A549 (cell line): ENCODE measurements around the gene SGSH. TPM values are rescaled to one million over a fixed set of nuclear protein-coding genes. Genes with fewer than 3 reads are reported as not detected.

ENCODE experiments used
- ATAC-seq, 2 experiments: fragments of 200-7000 bp in 1 of 2; fragments of >200 bp in 1 of 2; cut with Nextera tagmentation in 1 of 2; cut with Tn5 transposase in 1 of 2; 3 replicates each; pipeline versions ENCODE4 v1.8.0 to v1.9.1; 2018 to 2020; ENCODE audit warnings: mild to moderate bottlenecking in 1 of 2, moderate library complexity in 1 of 2
- CTCF ChIA-PET: fragments of 300-600 bp; sonication (Branson Sonifier 250); formaldehyde crosslinking; extraction: SDS; loops from one replicate; lab custom pipeline; 2021; ENCODE audit warnings: antibody characterized with exemption, inconsistent platforms; lab: Yijun Ruan, JAX
- POLR2A ChIA-PET: fragments of 350-600 bp; formaldehyde crosslinking; extraction: SDS; loops from one replicate; lab custom pipeline; 2021; ENCODE audit warnings: antibody characterized with exemption, inconsistent platforms; lab: Yijun Ruan, JAX
- DNase-seq, 2 experiments: peaks; one replicate each; pipeline versions ENCODE4 v3.0.0 to v3.0.0-alpha.2; 2011 to 2016; ENCODE audit warnings: low read depth in 1 of 2, low spot score in 1 of 2
- FAIRE-seq: peaks from 2 replicates; lab custom pipeline; 2011; peaks lifted over from hg19 to GRCh38; lab: Jason Lieb, UNC
- H3K27ac ChIP-seq, 2 experiments: fragments of >200 bp; sonication (Bioruptor Twin); formaldehyde crosslinking; 3 replicates each; pipeline ENCODE4 v1.5.1; 2016 to 2017
- H3K4me1 ChIP-seq: fragments of >200 bp; sonication (Bioruptor Twin); formaldehyde crosslinking; 3 replicates; pipeline ENCODE4 v1.6.1; 2016
- H3K4me2 ChIP-seq: fragments of >200 bp; sonication (Bioruptor Twin); formaldehyde crosslinking; 3 replicates; pipeline ENCODE4 v1.6.1; 2016
- H3K4me3 ChIP-seq: fragments of >200 bp; sonication (Bioruptor Twin); formaldehyde crosslinking; 3 replicates; pipeline ENCODE4 v1.5.1; 2016
- H3K9me3 ChIP-seq: fragments of >200 bp; sonication (Bioruptor Twin); formaldehyde crosslinking; 3 replicates; pipeline ENCODE4 v1.6.1; 2016
- ESRRA ChIP-seq: fragments of 150-350 bp; IDR thresholded peaks from 2 replicates; pipeline ENCODE4 v1.6.1; 2014; ENCODE audit warnings: mild to moderate bottlenecking, low read length, borderline replicate concordance
- JUN ChIP-seq, 2 experiments: fragments of >200 bp; sonication (Bioruptor Twin); formaldehyde crosslinking; IDR thresholded peaks; 2 replicates in 1 of 2; 3 replicates in 1 of 2; pipeline ENCODE4 v1.6.1; 2016 to 2017
- MAFK ChIP-seq: fragments of 450-650 bp; IDR thresholded peaks from 2 replicates; pipeline ENCODE4 v1.6.1; 2014; ENCODE audit not compliant: partially characterized antibody
- NR3C1 ChIP-seq: fragments of >200 bp; sonication (Bioruptor Twin); formaldehyde crosslinking; IDR thresholded peaks from 3 replicates; pipeline ENCODE4 v1.6.1; 2017
- RAD21 ChIP-seq, 2 experiments: fragments of >200 bp in 1 of 2; sonication (Bioruptor Twin) in 1 of 2; formaldehyde crosslinking in 1 of 2; IDR thresholded peaks in 1 of 2; conservative IDR thresholded peaks in 1 of 2; 2 replicates in 1 of 2; 3 replicates in 1 of 2; pipeline ENCODE4 v1.6.1; 2012 to 2018; ENCODE audit warnings: inconsistent platforms in 1 of 2
- RNF2 ChIP-seq: fragments of 200-600 bp; sonication (generic); IDR thresholded peaks from 2 replicates; pipeline ENCODE4 v1.6.1; 2016; ENCODE audit warnings: low read depth, mild to moderate bottlenecking, antibody characterized with exemption, moderate library complexity, borderline replicate concordance
- SREBF2 ChIP-seq: fragments of 450-650 bp; IDR thresholded peaks from 2 replicates; pipeline ENCODE4 v1.6.1; 2014; ENCODE audit warnings: mild to moderate bottlenecking, moderate library complexity
- ZNF302 ChIP-seq: fragments of 250-450 bp; sonication (Bioruptor Pico); IDR thresholded peaks from 2 replicates; pipeline ENCODE4 v1.9.0; 2021; ENCODE audit warnings: inconsistent platforms, mild to moderate bottlenecking, moderate library complexity
- WGBS: methylation state at CpG from one replicate; pipeline ENCODE4 v1.1.6; 2017; ENCODE audit errors: missing lambda C conversion rate; 5-methylcytosine and 5-hydroxymethylcytosine counted together
- polyA plus RNA-seq, 4 experiments: library from polyadenylated mRNA; depleted of rRNA in 3 of 4; stranded (reverse); fragments of >200 nt; fragmentation: RNase III in 1 of 4; extraction: RNeasy Plus Mini Kit Qiagen cat#74134 plus additional on column Dnase treatment in 1 of 4; gene quantifications; 2 replicates in 3 of 4; 3 replicates in 1 of 4; pipeline ENCODE4 v1.2.3, GENCODE V29; 2011 to 2017
- TF ChIP-seq, protein P1 (sequence below): IDR thresholded peaks from 2 replicates; pipeline ENCODE4 v1.6.1; 2012

The SGSH gene
- polyA plus RNA-seq, 2 of the 4 experiments (the other 2 are of a cell fraction), result 14.5 to 24.7 TPM

DNA sequence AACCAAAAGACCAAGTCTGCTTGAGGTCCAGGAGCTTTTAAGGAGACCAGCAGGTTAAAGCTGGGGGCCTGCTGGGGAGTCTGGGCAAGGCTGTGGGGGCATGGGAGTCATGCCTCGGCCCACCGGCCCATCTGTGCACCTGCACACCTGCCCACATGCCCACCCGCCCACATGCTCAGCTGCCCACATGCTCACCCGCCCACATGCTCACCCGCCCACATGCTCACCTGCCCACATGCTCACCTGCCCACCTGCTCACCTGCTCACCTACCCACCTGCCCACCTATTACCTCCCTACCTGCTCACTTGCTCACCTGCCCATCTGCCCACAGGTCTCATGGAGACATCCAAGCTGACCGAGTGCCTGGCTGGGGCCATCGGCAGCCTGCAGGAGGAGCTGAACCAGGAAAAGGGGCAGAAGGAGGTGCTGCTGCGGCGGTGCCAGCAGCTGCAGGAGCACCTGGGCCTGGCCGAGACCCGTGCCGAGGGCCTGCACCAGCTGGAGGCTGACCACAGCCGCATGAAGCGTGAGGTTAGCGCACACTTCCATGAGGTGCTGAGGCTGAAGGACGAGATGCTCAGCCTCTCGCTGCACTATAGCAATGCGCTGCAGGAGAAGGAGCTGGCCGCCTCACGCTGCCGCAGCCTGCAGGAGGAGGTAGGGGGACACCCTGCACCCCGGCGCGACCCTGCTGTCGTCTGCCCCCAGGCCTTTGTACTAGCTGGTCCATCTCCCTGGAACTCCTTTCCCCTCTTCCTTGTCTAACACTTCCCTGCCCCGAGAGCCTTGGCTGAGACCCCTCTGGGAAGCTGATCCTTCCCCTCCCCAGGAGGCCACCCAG lies 36.3 kb downstream of the SGSH start:
- no peak for ATAC-seq
- TF ChIP-seq, protein P1, sequence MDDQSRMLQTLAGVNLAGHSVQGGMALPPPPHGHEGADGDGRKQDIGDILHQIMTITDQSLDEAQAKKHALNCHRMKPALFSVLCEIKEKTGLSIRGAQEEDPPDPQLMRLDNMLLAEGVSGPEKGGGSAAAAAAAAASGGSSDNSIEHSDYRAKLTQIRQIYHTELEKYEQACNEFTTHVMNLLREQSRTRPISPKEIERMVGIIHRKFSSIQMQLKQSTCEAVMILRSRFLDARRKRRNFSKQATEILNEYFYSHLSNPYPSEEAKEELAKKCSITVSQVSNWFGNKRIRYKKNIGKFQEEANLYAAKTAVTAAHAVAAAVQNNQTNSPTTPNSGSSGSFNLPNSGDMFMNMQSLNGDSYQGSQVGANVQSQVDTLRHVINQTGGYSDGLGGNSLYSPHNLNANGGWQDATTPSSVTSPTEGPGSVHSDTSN, result no peak
- TF ChIP-seq ZNF302, result no peak
- TF ChIP-seq, all 56 proteins: peak for 0
- peak overlapping the region in 1 of 2 experiments; percentile 18; a peak in 1 of 6 replicates for H3K27ac ChIP-seq
- peaks cover 15% of the 10 kb centered on the region for H3K4me1 ChIP-seq
- DNase-seq (no peak), FAIRE-seq (no peak)
- H3K4me3 ChIP-seq, result no peak overlapping the region
- ChIA-PET CTCF (interaction anchor here (0.6 to 7.9 kb wide), 8 partner anchors 8 to 83 kb away, joined by 3 to 60 read pairs (median 4); partner anchors contain the start of gene GAA), POLR2A (no interaction called here)
- no peak overlapping the region for H3K4me2 ChIP-seq
- no peaks in the 10 kb centered on the region for H3K9me3 ChIP-seq
- WGBS, result 76% methylated on average over 25 of the region's 26 CpGs

DNA sequence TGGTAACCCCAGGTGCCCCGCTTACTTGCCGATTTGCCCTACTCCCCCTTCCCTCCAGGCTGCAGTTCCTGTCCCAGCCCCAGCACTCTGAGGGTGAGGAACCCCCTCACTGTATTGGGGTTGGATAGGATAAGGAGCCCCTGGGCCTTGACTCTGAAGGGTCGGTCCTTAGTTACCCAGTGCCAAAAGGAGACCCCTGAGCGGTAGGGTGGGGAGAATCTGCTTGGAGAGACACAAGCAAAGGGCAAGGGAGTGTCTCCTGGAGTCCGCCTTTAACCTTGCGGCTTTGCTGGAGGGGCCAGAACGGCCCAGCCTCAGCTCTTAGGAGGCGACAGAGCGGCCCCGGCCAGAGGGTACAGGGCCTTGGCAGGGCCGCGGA lies 37.3 kb downstream of the SGSH start:
- ATAC-seq (no peak; a peak in 1 of 6 replicates), FAIRE-seq (no peak), DNase-seq (no peak)
- no peak overlapping the region for H3K4me2 ChIP-seq
- 86% methylated on average over 12 of the region's 12 CpGs for WGBS
- H3K4me3 ChIP-seq, result no peak overlapping the region
- H3K9me3 ChIP-seq, result no peaks in the 10 kb centered on the region
- ChIA-PET CTCF (interaction anchor here (0.6 to 7.9 kb wide), 8 partner anchors 9 to 177 kb away, joined by 3 to 60 read pairs (median 6); partner anchors contain the start of gene GAA), POLR2A (no interaction called here)
- H3K27ac ChIP-seq, result no peak overlapping the region
- peaks cover 11% of the 10 kb centered on the region for H3K4me1 ChIP-seq
- TF ChIP-seq JUN (IDR thresholded peaks at IDR 0.05) (no peak), RAD21 (conservative IDR thresholded peaks at IDR 0.05 in 1 of 2, IDR thresholded peaks at IDR 0.05 in 1 of 2) (no peak)
- TF ChIP-seq, protein P1, result no peak

DNA sequence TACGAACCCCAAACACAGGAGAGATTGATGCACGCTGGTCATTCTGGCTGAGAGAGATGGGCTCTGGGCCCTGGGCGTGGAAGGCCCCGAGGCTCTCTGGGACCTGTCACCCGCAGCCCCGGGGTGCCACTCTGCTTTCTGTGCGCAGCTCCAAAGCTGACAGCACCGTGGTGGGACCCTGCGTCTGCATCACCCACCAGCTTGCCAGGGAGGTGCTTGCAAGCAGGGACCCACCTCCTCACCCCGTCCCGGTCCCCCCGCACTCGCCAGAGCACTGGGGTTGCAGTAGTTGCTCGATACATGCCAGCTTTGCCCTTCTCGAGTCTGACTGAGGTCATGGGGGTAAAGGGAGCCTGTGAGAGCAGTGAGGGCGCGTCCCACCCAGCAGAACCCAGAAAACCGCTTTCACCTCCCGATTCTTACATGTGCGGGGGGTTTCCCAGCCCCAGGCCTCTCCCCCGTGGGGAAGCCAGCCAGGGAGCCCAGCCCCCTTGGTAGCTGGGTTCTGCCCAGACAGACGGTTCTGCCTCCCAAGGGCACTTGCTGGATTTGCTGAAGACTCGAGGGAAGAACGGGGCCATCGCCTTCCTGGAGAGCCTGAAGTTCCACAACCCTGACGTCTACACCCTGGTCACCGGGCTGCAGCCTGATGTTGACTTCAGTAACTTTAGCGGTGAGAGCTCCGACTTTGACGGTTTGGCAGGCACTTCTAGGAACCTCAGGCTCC lies 37.9 kb downstream of the SGSH start:
- TF ChIP-seq SREBF2, result no peak
- ATAC-seq (no peak), DNase-seq (no peak), FAIRE-seq (no peak)
- ChIA-PET POLR2A (no interaction called here), CTCF (interaction anchor here (1.0 to 7.9 kb wide), 6 partner anchors 9 to 176 kb away, joined by 3 to 60 read pairs (median 6); no protein-coding TSS in a partner anchor)
- Histone ChIP-seq H3K27ac (no peak overlapping the region), H3K4me3 (no peak overlapping the region), H3K4me2 (no peak overlapping the region), H3K4me1 (peaks cover 6% of the 10 kb centered on the region), H3K9me3 (no peaks in the 10 kb centered on the region)
- 82% methylated on average over 30 of the region's 30 CpGs for WGBS

DNA sequence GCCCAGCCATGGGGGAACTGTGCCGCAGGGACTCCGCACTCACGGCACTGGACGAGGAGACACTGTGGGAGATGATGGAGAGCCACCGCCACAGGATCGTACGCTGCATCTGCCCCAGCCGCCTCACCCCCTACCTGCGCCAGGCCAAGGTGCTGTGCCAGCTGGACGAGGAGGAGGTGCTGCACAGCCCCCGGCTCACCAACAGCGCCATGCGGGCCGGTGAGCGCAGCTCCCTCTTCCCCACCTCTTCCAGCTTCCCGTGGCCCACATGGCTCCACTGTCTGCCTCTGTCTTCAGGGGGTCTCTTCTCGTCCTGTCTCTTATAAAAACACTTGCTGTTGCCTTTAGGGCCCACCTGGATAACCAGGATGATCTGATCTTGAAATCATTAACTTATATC lies 38.7 kb downstream of the SGSH start:
- H3K27ac ChIP-seq, result no peak overlapping the region
- ChIA-PET POLR2A (no interaction called here), CTCF (interaction anchor here (2.1 to 7.9 kb wide), 3 partner anchors 15 to 176 kb away, joined by 7 to 60 read pairs (median 8); no protein-coding TSS in a partner anchor)
- no peak overlapping the region for H3K4me3 ChIP-seq
- H3K9me3 ChIP-seq, result no peaks in the 10 kb centered on the region
- no peak overlapping the region for H3K4me2 ChIP-seq
- no peak for TF ChIP-seq ESRRA
- ATAC-seq (no peak), DNase-seq (no peak), FAIRE-seq (no peak)
- no peaks in the 10 kb centered on the region for H3K4me1 ChIP-seq
- 83% methylated on average over 17 of the region's 17 CpGs for WGBS

DNA sequence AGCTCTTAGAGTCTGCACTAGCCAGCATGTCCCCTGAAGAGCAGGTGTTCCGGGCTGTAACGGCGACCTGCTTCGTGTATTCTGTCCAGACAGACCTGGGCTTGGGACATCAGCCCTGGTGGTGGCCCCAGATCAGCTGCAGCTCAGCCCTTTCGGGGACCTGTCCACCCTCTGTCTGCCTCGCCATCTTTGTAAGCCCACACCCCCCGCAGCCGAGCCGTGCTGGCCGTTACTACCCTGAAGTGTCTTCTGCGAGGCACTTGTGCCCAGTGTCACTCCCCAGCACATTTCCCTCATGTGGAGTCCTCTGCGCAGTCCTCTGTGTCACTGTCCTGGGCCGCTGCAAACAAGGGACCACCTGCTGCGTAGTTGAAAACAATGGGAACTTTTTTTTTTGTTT lies 39.9 kb downstream of the SGSH start:
- no peak overlapping the region for H3K4me2 ChIP-seq
- no peak for FAIRE-seq

More for the DNA sequence above, 39.9 kb downstream of the SGSH start:
- H3K9me3 ChIP-seq, result no peaks in the 10 kb centered on the region
- CTCF ChIA-PET, result interaction anchor here (1.3 to 6.3 kb wide), 3 partner anchors 9 to 79 kb away, joined by 3 to 34 read pairs (median 6); partner anchors contain the start of gene GAA
- TF ChIP-seq MAFK, result no peak
- no peak for TF ChIP-seq NR3C1
- TF ChIP-seq RNF2, result no peak
- DNase-seq (no peak), ATAC-seq (no peak)
- 69% methylated on average over 14 of the region's 14 CpGs for WGBS
- H3K4me1 ChIP-seq, result peaks cover 6% of the 10 kb centered on the region
- H3K4me3 ChIP-seq, result no peak overlapping the region
- POLR2A ChIA-PET, result no interaction called here
- H3K27ac ChIP-seq, result no peak overlapping the region
